ENCODE measurements around the gene NACAD.
"Not testable (repeated sequence)": the region's sequence is repeated elsewhere in the genome, so short reads cannot be mapped to it uniquely, and the experiment has no call there.

- TF ChIP-seq CTCF, POLR2A (IDR thresholded peaks at IDR 0.05): not testable (repeated sequence)
Measured at GRCh38 chr7:45114257-45114656, 25.5 kb upstream of the NACAD start.
